ENCODE measurements around the gene FNBP1. TPM values are rescaled to one million over a fixed set of nuclear protein-coding genes. Genes with fewer than 3 reads are reported as not detected.

The FNBP1 gene
- total RNA-seq, 6 experiments from 2014 or later, result 11.7 to 27.1 (median 15.9) TPM

- intact Hi-C loops (cut with DNase I), result no loop called here
- H3K36me3 ChIP-seq, result peaks cover 0 to 34% (median 7%) of the 10 kb centered on the region in 4 donors
- no peak overlapping the region for H3K4me3 ChIP-seq
- WGBS (ENCODE audit: insufficient coverage, low coverage, low lambda C conversion rate, missing lambda C conversion rate), result 50% methylated on average over 2 of the region's 5 CpGs
- ATAC-seq (no peak), DNase-seq (no peak)
- no peak overlapping the region for H3K27ac ChIP-seq
- H3K4me1 ChIP-seq, result no peaks in the 10 kb centered on the region
- H3K9me3 ChIP-seq, result no peaks in the 10 kb centered on the region
- no peaks in the 10 kb centered on the region for H3K27me3 ChIP-seq
- TF ChIP-seq POLR2A (IDR thresholded peaks at IDR 0.05), result no peak
- TF ChIP-seq, protein P1, sequence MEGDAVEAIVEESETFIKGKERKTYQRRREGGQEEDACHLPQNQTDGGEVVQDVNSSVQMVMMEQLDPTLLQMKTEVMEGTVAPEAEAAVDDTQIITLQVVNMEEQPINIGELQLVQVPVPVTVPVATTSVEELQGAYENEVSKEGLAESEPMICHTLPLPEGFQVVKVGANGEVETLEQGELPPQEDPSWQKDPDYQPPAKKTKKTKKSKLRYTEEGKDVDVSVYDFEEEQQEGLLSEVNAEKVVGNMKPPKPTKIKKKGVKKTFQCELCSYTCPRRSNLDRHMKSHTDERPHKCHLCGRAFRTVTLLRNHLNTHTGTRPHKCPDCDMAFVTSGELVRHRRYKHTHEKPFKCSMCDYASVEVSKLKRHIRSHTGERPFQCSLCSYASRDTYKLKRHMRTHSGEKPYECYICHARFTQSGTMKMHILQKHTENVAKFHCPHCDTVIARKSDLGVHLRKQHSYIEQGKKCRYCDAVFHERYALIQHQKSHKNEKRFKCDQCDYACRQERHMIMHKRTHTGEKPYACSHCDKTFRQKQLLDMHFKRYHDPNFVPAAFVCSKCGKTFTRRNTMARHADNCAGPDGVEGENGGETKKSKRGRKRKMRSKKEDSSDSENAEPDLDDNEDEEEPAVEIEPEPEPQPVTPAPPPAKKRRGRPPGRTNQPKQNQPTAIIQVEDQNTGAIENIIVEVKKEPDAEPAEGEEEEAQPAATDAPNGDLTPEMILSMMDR (IDR thresholded peaks at IDR 0.05), result no peak
Observed at GRCh38 chr9:129852579-129852978, 190.4 kb downstream of the FNBP1 start.

GRCh38 chr9:129851821-129852220 is 191.2 kb downstream of the FNBP1 start:
- 71% methylated on average over 3 of the region's 5 CpGs for WGBS (ENCODE audit: insufficient coverage, low coverage, low lambda C conversion rate, missing lambda C conversion rate)
- ATAC-seq, result no peak
- Histone ChIP-seq H3K27ac (no peak overlapping the region), H3K27me3 (no peaks in the 10 kb centered on the region), H3K4me3 (no peak overlapping the region), H3K9me3 (no peaks in the 10 kb centered on the region), H3K36me3 (peaks cover 0 to 26% (median 7%) of the 10 kb centered on the region in 4 donors), H3K4me1 (no peaks in the 10 kb centered on the region)
- no peak for TF ChIP-seq POLR2A (IDR thresholded peaks at IDR 0.05)
- TF ChIP-seq, protein P1 (IDR thresholded peaks at IDR 0.05), result no peak
- intact Hi-C loops (cut with DNase I), result no loop called here
- no peak for DNase-seq

DNA sequence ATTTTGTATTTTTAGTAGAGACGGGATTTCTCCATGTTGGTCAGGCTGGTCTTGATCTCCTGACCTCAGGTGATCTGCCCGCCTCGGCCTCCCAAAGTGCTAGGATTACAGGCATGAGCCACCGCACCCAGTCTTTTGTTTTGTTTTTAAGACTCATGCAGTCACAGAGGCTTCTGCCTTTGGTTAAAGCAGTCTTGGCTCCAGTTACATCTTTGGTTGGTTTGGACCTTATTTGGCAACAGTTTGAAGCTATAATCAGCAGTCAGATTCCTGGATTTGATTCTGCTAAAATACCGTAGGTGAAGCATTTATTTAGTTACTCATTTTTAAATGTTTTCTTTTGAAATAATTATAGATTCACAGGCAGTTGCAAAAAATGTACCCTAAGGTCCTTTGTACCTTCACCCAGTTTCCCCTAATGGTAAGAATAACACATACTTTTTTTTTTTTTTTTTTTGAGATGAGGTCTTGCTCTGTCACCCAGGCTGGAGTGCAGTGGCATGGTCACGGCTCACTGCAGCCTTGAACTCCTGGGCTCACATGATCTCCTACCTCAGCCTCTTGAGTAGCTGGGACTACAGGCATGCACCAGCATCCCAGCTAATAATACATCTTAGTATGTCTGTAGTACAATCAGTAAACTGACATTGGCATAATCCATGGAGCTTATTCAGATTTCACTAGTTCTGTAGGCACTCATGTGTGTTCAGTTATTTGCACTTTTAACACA is 192.0 kb downstream of the FNBP1 start:
- no peak overlapping the region for H3K27ac ChIP-seq
- TF ChIP-seq, protein P1 (IDR thresholded peaks at IDR 0.05), result no peak
- no peak for TF ChIP-seq POLR2A (IDR thresholded peaks at IDR 0.05)
- H3K27me3 ChIP-seq, result no peaks in the 10 kb centered on the region
- no peak overlapping the region for H3K4me3 ChIP-seq
- WGBS (ENCODE audit: insufficient coverage, low coverage, low lambda C conversion rate, missing lambda C conversion rate), result 85% methylated on average over 6 of the region's 6 CpGs
- no peak for ATAC-seq
- intact Hi-C loops (cut with DNase I), result no loop called here
- no peaks in the 10 kb centered on the region for H3K9me3 ChIP-seq
- no peak for DNase-seq
- peaks cover 0 to 26% (median 7%) of the 10 kb centered on the region in 4 donors for H3K36me3 ChIP-seq
- no peaks in the 10 kb centered on the region for H3K4me1 ChIP-seq

DNA sequence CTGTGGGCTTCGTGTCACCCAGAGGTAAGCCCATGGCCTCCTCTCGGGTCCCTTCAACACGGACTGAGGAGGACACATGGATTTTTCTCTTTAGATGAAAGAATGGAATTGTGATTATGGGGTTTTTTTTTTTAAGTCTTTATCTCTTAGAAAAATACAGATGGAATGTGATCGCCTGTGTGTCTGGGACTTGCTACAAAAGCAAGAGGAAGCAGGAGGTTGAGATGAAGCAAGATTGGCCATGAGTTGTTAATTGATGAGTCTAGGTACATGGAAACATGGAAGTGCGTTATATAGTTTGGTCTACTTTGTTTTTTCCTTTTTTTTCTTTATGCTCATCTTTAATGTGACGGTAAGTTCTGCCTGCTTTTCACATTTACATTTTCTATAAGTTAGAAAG is 193.1 kb downstream of the FNBP1 start:
- Histone ChIP-seq H3K4me3 (no peak overlapping the region), H3K36me3 (peaks cover 0 to 22% (median 7%) of the 10 kb centered on the region in 4 donors), H3K27me3 (no peaks in the 10 kb centered on the region), H3K4me1 (no peaks in the 10 kb centered on the region), H3K27ac (no peak overlapping the region), H3K9me3 (no peaks in the 10 kb centered on the region)
- intact Hi-C loops (cut with DNase I), result no loop called here
- TF ChIP-seq, protein P1 (IDR thresholded peaks at IDR 0.05), result no peak
- TF ChIP-seq POLR2A (IDR thresholded peaks at IDR 0.05), result no peak
- no peak for DNase-seq
- 96% methylated on average over 6 of the region's 6 CpGs for WGBS (ENCODE audit: insufficient coverage, low coverage, low lambda C conversion rate, missing lambda C conversion rate)
- ATAC-seq, result no peak
